ENCODE data around the gene MORC2.

The MORC2 gene

DNA sequence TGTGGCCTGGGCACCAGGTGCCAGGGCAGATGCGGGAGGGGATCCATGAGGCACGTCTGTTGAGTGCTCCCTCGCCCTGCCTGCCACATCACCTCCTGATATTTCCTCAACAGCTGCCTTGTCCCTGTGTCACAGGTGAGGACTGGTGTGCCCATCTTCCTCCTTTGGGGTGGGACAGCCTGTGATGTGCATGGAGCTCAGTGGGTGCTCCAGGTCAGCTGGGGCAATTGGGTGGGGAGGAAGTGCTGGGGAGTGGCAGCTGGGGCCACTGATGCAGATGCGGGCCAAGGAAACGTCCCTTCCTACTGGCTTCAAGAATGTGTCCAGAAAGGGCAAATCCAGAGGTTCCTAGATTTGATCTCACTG is 83.6 kb downstream of the MORC2 start:
- DNase-seq = no peak

DNA sequence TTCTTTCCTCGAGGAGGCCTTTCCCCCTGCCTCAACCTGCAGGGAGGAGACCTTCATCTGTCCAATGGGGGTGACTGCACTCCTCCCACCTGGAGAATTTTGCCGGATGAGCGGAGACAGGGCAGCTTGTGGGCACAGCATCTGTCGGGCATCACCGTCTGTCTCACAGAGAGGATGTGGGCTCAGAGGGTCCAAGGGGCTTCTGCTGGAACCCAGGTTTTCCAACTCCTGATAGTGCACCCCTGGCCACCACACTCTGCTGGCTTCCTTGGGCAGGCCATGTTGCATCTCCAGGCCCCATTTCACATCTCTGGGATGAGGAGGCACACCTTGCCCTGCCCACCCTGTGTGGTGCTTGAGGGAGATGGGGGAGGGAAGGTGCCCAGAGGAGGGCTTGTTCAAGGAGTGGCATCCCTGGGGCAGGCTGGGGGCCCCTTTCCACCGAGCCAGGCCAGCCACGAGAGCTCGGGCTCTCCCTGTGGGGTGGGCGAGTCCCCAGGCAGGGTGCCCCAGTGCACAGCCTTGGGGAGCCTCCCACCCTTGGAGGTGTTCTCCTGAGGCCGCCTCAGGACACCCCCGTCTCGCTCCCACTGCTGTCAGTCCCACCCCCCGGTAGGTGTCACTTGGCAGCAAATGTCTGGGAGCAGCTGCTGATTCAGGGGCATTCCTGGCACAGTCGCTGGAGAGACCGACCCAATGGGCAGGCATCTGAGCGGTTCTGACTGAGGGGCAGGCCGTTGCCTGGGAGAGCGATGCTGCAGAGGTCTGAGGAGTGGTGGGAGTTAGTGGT is 84.2 kb downstream of the MORC2 start:
- no peak for DNase-seq

- DNase-seq = no peak
Observed at GRCh38 chr22:30883586-30884145, 84.9 kb downstream of the MORC2 start.

GRCh38 chr22:30882974-30883533 is 85.5 kb downstream of the MORC2 start:
- DNase-seq = no peak

DNA sequence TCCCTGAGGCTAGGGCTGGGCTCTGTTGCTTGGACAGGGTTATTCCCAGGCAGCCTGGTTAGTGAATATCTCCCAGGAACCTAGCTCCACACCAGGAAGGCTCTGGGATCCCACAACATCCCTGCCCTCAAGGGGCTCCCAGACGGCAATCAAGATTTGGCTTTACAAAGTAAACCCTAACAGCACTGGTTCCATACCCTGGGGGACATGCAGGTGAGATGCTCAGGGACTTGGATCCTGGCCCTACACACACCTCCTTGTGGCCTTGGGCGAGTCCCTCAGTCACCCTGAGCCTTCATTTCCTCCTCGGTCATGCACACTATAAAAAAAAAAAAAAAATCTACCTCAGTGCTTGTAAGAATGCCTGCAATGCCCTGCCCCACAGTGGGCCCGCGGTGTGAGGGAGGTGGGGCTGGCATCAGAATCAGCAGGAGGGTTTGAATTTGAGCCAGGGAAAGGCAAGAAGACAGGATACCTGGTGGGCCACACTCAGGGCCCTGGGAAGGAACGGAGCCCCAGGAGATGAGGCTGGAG is 86.3 kb downstream of the MORC2 start:
- DNase-seq = no peak

DNA sequence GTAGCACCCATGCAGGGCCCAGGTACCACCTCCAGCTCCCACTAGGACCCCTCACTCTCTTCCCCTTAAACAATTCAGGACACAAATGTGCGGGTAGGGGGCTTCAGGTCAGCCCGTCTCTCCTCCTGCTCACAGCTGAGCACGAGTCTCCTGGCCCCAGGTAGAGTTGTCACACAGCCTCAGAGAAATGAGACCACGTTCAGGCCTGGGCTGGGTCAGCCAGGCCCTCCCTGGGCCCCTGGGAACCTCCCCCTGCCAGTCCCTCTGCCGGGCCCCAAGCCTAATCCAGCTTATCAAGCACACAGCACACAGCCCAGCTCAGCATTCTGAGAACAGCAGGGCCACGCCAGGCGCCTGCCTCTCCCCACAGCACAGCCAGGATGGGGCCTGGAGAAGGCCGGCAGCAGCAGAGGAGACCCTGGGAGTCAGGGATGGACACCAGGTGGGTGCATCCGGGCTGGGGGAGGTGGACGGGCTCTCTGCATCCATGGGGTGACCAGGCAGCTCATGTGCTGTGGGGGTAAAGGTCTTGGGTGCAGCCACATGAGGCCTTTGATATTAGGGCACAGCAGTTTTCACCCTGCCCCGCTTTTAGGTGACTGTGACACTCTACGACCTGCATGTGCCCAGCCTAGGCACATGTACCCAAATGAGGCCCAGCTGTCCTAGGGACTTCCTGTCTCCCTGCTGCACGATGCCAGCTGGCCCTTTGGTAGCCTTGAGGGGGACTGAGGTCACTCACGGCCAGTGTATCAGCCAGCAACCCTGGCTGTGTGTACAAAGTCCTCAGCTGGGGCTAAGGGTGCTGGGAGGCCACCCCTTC is 87.0 kb downstream of the MORC2 start:
- no peak for DNase-seq

- DNase-seq = no peak
Observed at GRCh38 chr22:30880847-30881246, 87.7 kb downstream of the MORC2 start.

DNA sequence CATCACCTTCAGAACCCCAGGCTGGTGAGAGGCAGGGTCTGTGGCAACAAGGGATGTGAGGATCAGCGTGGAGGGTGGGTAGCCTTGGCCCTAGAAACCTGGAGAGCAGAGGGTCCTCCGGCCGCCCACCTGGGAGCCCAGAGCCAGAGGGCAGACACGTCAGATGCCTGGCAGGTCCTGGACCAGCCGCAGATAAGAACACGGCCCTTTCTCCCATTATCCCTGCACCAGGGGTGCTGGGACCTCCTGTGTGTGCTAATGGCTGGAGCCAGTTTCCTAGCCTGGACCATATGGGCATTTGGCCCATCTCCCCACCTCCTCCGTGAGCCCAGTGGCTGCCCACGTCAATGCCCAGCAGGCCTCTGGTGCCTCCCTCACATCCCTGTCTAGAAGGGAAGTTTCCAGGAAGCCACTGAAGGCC is 88.4 kb downstream of the MORC2 start:
- DNase-seq = no peak

DNA sequence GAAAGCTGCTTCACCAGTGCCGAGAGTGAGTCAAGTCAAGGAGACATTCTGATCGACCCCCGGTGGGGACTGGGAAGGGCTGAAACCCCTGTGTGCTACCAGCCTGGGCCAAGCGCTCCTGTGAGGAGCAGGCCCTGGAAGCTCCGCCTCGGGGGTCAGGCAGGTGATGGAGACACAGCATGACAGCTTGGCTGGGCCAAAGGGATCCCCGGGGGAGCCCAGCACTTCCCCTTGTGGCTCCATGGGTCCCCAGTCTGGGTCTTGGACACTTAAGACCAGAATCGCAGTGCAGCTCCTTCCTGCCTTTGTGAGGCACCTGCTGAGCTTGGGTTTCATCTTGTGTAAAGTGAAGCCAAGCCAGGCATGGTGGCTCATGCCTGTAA is 89.2 kb downstream of the MORC2 start:
- DNase-seq = no peak

GRCh38 chr22:30878516-30879414 is 89.8 kb downstream of the MORC2 start:
- no peak for DNase-seq

DNA sequence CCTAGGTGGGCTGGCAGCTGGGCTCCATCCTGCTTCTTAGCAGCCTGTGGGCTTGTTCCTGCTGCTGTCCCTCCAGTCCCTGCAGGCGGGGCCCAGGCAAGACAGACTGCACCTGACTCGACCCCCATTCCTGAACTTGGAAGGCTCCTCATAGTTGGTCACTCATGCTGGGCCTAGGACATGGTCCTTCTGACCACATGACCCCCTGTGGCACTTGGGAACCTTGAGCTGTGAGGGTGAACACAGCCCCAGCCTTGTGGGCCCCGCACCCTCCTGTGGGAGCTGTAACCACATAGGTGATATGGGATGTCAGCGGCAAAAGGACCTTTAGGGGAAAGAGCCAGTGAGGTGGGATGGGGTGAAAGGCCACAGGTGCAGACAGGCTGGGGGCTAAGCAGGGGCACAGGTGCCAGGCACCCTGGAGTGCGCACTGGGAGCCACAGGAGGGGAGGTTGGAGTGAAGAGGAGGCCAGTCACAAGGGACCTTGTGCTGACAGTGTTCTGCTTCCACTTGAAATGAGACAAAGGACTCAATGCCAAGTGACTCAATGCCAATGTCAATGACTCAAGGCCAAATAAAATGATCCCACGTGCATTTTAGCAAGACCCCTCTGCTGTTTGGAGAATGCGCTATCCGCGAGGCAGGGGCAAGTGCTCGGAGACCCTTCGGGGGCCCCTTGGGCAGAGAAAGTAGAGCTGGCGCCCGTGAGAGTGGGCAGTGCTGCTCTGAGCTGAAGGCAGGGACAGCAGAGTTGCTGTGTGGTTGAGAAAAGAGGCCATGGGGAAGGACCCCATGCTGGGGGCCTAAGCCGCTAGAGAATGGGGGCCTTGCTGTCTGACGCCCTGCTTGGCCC is 90.7 kb downstream of the MORC2 start:
- DNase-seq = no peak

GRCh38 chr22:30876915-30877553 is 91.5 kb downstream of the MORC2 start:
- no peak for DNase-seq

DNA sequence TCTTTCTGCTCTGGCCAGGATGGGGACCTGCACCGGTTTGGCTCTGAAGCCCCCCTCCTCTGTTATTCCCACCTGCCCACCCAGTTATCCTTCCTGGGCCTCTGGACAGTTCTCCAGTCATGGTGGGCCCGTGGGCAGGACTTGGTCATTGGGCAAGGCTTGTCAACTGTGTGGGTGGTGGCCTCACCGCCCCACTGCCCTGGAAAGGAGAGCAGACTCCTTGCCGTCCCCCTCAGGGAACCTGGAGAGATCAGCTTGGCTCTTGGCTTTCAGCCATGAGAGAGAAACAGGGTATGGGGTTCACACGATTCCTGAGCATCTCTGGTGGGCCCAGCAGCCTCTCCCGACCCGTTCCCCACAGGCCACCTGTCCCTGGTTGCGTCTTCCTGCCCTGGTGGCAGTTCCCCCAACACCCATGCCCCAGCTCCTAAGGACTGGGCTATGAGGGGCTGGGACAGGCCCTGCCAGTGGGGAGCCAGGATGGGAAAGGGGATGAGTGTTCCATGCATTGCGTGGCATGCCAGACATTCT is 92.3 kb downstream of the MORC2 start:
- no peak for DNase-seq

DNA sequence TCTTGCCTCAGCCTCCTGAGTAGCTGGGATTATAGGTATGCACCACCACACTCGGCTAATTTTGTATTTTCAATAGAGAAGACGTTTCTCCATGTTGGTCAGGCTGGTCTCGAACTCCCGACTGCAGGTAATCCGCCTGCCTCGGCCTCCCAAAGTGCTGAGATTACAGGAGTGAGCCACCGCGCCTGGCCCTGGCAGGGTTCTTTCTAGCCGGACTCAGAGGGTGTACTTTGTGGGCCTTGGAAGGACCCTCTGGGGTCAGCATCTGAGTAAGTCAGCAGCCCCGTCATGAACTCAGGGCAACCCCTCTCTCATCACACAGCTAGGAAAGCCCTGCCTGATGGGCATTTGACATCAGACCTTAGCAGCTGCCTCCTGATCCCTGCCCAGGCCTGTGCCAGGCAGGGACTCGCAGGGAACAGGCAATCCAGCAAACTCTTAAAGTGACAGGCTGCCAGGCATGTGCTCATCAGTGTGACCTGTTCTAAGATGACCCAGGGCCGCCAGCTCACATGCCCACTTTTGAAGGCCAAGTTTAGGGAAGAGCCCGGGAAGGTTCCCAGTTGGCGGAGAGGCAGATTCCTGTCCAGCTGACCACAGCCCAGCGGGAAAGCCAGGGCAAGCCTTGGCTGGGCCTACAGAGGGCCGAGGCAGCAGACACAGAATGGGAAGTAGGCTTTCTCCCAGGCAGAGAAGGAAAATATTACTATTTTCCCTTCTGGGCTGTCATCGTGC is 92.9 kb downstream of the MORC2 start:
- no peak for DNase-seq

Measured in bone marrow (tissue), 2 donors.